Nephron progenitor cell (in vitro differentiated cells): ENCODE measurements around the gene GBX1.

ENCODE experiments used
- DNase-seq: peaks from one replicate; pipeline ENCODE4 v3.0.0; 2021
- H3K27ac Mint-ChIP-seq: 2 replicates; pipeline ENCODE4 v1.8.0; 2021; ENCODE audit warnings: mild to moderate bottlenecking, moderate library complexity, mixed read lengths
- H3K27me3 Mint-ChIP-seq: 2 replicates; pipeline ENCODE4 v1.8.0; 2021; ENCODE audit warnings: mild to moderate bottlenecking, low read depth, mixed read lengths; ENCODE audit not compliant: poor library complexity
- H3K36me3 Mint-ChIP-seq: 2 replicates; pipeline ENCODE4 v1.8.0; 2021; ENCODE audit warnings: low read depth, mixed read lengths
- H3K4me1 Mint-ChIP-seq: 2 replicates; pipeline ENCODE4 v1.8.0; 2021; ENCODE audit warnings: mixed read lengths
- H3K4me3 Mint-ChIP-seq: 2 replicates; pipeline ENCODE4 v1.8.0; 2021; ENCODE audit warnings: mild to moderate bottlenecking, moderate library complexity, mixed read lengths
- H3K9me3 Mint-ChIP-seq: 2 replicates; pipeline ENCODE4 v1.8.0; 2021; ENCODE audit warnings: mild to moderate bottlenecking, moderate library complexity, mixed read lengths
- CTCF ChIP-seq: fragments of 200-600 bp; sonication (generic); IDR thresholded peaks from 2 replicates; pipeline ENCODE4 v1.5.0; 2021; ENCODE audit warnings: antibody characterized with exemption

The GBX1 gene

GRCh38 chr7:151131224-151131591, 36.3 kb downstream of the GBX1 start:
- no peak for TF ChIP-seq CTCF
- peaks cover 68% of the 10 kb centered on the region for H3K36me3 Mint-ChIP-seq
- H3K27me3 Mint-ChIP-seq = peaks cover 50% of the 10 kb centered on the region
- H3K27ac Mint-ChIP-seq = no peak overlapping the region
- no peaks in the 10 kb centered on the region for H3K9me3 Mint-ChIP-seq
- no peak for DNase-seq
- H3K4me1 Mint-ChIP-seq = peaks cover 40% of the 10 kb centered on the region
- peak overlapping the region; percentile 47 for H3K4me3 Mint-ChIP-seq

DNA sequence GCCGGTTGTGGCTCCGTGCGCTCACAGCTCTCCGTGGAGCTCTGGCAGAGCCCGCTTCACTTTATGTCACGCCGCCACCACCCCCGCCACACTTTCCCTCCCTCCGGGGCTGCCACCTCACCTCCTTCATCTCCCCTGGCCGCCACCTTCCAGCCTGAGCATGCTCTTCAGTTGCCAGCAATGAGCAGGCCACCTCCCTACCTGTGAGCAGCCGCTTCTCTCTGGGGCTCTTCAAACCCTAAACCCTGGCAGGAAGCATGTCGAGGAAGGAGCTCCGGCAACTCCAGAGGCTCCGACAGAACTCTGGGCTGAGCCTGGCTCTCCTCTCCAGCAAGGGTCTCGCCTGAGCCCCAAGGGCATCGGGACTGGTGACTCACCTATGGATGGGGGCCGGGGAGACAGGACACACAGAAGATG, 36.7 kb downstream of the GBX1 start:
- Mint-ChIP-seq H3K4me1 (peaks cover 41% of the 10 kb centered on the region), H3K9me3 (no peaks in the 10 kb centered on the region), H3K4me3 (no peak overlapping the region), H3K36me3 (peaks cover 66% of the 10 kb centered on the region), H3K27me3 (peaks cover 50% of the 10 kb centered on the region), H3K27ac (no peak overlapping the region)
- no peak for TF ChIP-seq CTCF
- DNase-seq = no peak

- H3K4me3 Mint-ChIP-seq = no peak overlapping the region
- DNase-seq = no peak
- peaks cover 47% of the 10 kb centered on the region for H3K4me1 Mint-ChIP-seq
- TF ChIP-seq CTCF = no peak
- no peak overlapping the region for H3K27ac Mint-ChIP-seq
- no peaks in the 10 kb centered on the region for H3K9me3 Mint-ChIP-seq
- peaks cover 60% of the 10 kb centered on the region for H3K36me3 Mint-ChIP-seq
- H3K27me3 Mint-ChIP-seq = peaks cover 57% of the 10 kb centered on the region
These were observed 37.4 kb downstream of the GBX1 start for GRCh38 chr7:151129960-151130591.

DNA sequence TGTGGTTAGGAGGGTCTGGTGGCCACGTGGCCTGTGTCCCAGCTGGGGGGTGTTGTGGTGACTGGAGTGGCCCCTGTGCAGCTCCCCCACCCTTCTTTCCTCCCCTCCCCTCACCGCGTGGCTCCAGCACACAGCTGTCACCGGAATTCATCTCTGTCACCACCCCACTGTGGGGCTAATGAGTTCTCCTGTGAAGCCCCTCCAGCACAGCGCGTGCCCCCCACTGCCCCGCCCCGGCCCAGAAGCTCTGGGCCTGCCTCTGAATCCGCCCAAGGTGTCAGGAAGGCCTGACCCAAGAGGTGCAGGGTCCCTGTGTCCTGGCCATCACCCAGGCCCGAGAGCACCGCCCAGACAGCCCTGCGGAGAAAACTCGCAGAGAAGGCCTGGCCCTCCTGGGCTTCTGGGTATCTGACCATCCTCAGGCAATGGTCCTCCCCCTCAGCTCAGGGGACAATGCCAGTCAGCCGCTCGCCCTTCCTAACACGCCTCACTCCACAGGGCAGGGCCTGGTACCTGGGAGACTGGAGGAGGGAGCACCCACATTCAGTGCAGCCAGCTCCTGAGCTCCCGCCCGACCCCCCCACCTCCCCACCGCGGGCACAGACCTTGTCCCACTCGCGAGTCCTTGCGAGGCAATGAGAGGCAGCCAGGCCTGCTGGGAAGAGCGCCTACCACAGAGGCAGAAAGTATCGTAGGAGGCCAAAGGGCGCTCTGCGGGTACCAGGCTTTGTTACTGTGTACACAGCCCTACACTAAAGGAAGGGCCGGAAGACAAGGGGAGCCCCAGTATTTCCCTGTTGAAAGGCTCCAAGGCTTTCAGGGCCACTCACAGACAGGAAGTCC, 38.2 kb downstream of the GBX1 start:
- DNase-seq = no peak
- TF ChIP-seq CTCF = no peak
- Mint-ChIP-seq H3K27me3 (peaks cover 59% of the 10 kb centered on the region), H3K4me1 (peaks cover 55% of the 10 kb centered on the region), H3K4me3 (no peak overlapping the region), H3K27ac (no peak overlapping the region), H3K36me3 (peaks cover 56% of the 10 kb centered on the region), H3K9me3 (no peaks in the 10 kb centered on the region)

DNA sequence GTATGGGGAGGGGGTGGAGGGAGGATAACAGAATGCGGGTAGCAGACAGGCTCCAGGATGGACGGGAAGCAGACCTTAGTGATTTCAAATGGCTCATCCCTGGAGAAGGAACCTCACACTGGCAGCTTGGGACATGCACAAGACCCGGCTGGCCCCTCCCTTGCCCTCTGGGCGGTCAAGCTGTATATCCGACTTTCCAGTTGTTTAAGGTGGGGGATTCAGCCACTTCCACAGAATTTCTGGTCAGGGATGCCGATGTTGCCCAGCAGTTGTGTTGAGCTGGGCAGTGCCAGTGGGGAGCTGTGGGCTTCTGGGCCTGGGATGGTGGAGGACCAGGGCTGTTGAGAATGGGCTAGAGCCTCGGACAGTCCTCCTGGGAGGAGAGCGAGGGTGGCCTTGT, 38.8 kb downstream of the GBX1 start:
- Mint-ChIP-seq H3K4me1 (peaks cover 61% of the 10 kb centered on the region), H3K36me3 (peaks cover 56% of the 10 kb centered on the region), H3K9me3 (no peaks in the 10 kb centered on the region), H3K27me3 (peaks cover 60% of the 10 kb centered on the region), H3K4me3 (no peak overlapping the region), H3K27ac (no peak overlapping the region)
- TF ChIP-seq CTCF = no peak
- no peak for DNase-seq
